IMR-90 (cell line): ENCODE results near the gene CLRN1. TPM values are rescaled to one million over a fixed set of nuclear protein-coding genes. Genes with fewer than 3 reads are reported as not detected.

Experiments used
- ATAC-seq: fragments of 200-7000 bp; cut with Tn5 transposase; 2 replicates; pipeline ENCODE4 v1.9.1; 2020; ENCODE audit warnings: low read depth, mild to moderate bottlenecking, moderate library complexity
- BruUV-seq: library from RNA; stranded (reverse); fragments of 400-500 nt; replicated peaks from 2 replicates; lab custom pipeline; 2021; lab: Mats Ljungman, UMichigan
- CTCF ChIA-PET: fragments of 300-600 bp; formaldehyde crosslinking; extraction: SDS; loops from one replicate; lab custom pipeline; 2021; ENCODE audit warnings: antibody characterized with exemption; lab: Yijun Ruan, JAX
- POLR2A ChIA-PET: fragments of 300-600 bp; sonication (Branson Sonifier 250); formaldehyde crosslinking; loops from one replicate; lab custom pipeline; 2022; ENCODE audit warnings: antibody characterized with exemption; ENCODE audit not compliant: unreplicated experiment; lab: Charles Lee
- DNase-seq: peaks from one replicate; pipeline ENCODE4 v3.0.0; 2013
- H2AFZ ChIP-seq: replicated peaks from 2 replicates; pipeline ENCODE3; 2013; ENCODE audit warnings: low read length, mild to moderate bottlenecking; ENCODE audit not compliant: poor library complexity
- H2AK5ac ChIP-seq: 2 replicates; pipeline ENCODE4 v1.6.1; 2013; ENCODE audit warnings: low read depth, low read length, inconsistent platforms
- H2AK9ac ChIP-seq: replicated peaks from 2 replicates; pipeline ENCODE3; 2013; ENCODE audit warnings: mild to moderate bottlenecking, low read depth, low read length, moderate library complexity; ENCODE audit not compliant: poor library complexity
- H2BK120ac ChIP-seq: 2 replicates; pipeline ENCODE4 v1.6.1; 2013; ENCODE audit warnings: low read depth, low read length, inconsistent platforms
- H2BK15ac ChIP-seq: 3 replicates; pipeline ENCODE4 v1.6.1; 2013; ENCODE audit warnings: low read depth, low read length, inconsistent platforms
- H2BK20ac ChIP-seq: 2 replicates; pipeline ENCODE4 v1.6.1; 2013; ENCODE audit warnings: low read depth, mild to moderate bottlenecking, inconsistent platforms, low read length, moderate library complexity
- H2BK5ac ChIP-seq: 2 replicates; pipeline ENCODE4 v1.6.1; 2013; ENCODE audit warnings: mild to moderate bottlenecking, low read depth, low read length, inconsistent platforms; ENCODE audit not compliant: poor library complexity, severe bottlenecking
- H3K14ac ChIP-seq: replicated peaks from 2 replicates; pipeline ENCODE4 v1.6.1; 2013; ENCODE audit warnings: low read depth, low read length, inconsistent platforms
- H3K18ac ChIP-seq: 2 replicates; pipeline ENCODE4 v1.6.1; 2013; ENCODE audit warnings: low read depth, low read length, control low read depth
- H3K23ac ChIP-seq: 2 replicates; pipeline ENCODE4 v1.6.1; 2013; ENCODE audit warnings: low read depth, low read length, inconsistent platforms
- H3K27ac ChIP-seq: 2 replicates; pipeline ENCODE4 v1.5.1; 2013; ENCODE audit warnings: mild to moderate bottlenecking, control low read depth, low read length; ENCODE audit not compliant: insufficient read depth
- H3K27me3 ChIP-seq: 2 replicates; pipeline ENCODE4 v1.6.1; 2013; ENCODE audit warnings: low read length; ENCODE audit not compliant: control insufficient read depth, insufficient read depth
- H3K36me3 ChIP-seq: 2 replicates; pipeline ENCODE4 v1.6.1; 2013; ENCODE audit warnings: low read length, mixed read lengths; ENCODE audit not compliant: control insufficient read depth, insufficient read depth
- H3K4ac ChIP-seq: 2 replicates; pipeline ENCODE4 v1.6.1; 2013; ENCODE audit warnings: low read depth, low read length, inconsistent platforms
- H3K4me1 ChIP-seq: 2 replicates; pipeline ENCODE4 v1.6.1; 2013; ENCODE audit warnings: low read length, mixed read lengths; ENCODE audit not compliant: control insufficient read depth, insufficient read depth
- H3K4me2 ChIP-seq: 2 replicates; pipeline ENCODE4 v1.6.1; 2013; ENCODE audit warnings: low read depth, mild to moderate bottlenecking, control low read depth, low read length, moderate library complexity
- H3K4me3 ChIP-seq: 2 replicates; pipeline ENCODE4 v1.5.1; 2013; ENCODE audit warnings: low read depth, mild to moderate bottlenecking, control low read depth, low read length, moderate library complexity; ENCODE audit not compliant: insufficient read depth
- H3K56ac ChIP-seq: 2 replicates; pipeline ENCODE4 v1.6.1; 2013; ENCODE audit warnings: low read length, inconsistent platforms; ENCODE audit not compliant: insufficient read depth; ENCODE audit errors: extremely low read depth
- H3K79me1 ChIP-seq, 2 experiments: 2 replicates each; pipeline ENCODE4 v1.6.1; 2013; ENCODE audit warnings: low read length in 2 of 2, inconsistent platforms in 1 of 2, low read depth in 1 of 2
- H3K9ac ChIP-seq: 2 replicates; pipeline ENCODE4 v1.6.1; 2013; ENCODE audit warnings: low read depth, low read length, control low read depth
- H3K9me1 ChIP-seq: 2 replicates; pipeline ENCODE4 v1.6.1; 2013; ENCODE audit warnings: low read length, inconsistent platforms; ENCODE audit not compliant: insufficient read depth
- H3K9me3 ChIP-seq: 2 replicates; pipeline ENCODE4 v1.6.1; 2013; ENCODE audit warnings: low read length; ENCODE audit not compliant: control insufficient read depth, insufficient read depth
- H4K20me1 ChIP-seq: 2 replicates; pipeline ENCODE4 v1.6.1; 2013; ENCODE audit warnings: low read length, inconsistent platforms; ENCODE audit not compliant: insufficient read depth
- H4K5ac ChIP-seq: 2 replicates; pipeline ENCODE4 v1.6.1; 2013; ENCODE audit warnings: mild to moderate bottlenecking, low read depth, low read length, control low read depth
- H4K8ac ChIP-seq, 2 experiments: 2 replicates each; pipeline ENCODE4 v1.6.1; 2013; ENCODE audit warnings: low read depth in 2 of 2, low read length in 2 of 2, control low read depth in 1 of 2, inconsistent platforms in 1 of 2
- H4K91ac ChIP-seq: 2 replicates; pipeline ENCODE4 v1.6.1; 2013; ENCODE audit warnings: low read depth, low read length, inconsistent platforms; ENCODE audit not compliant: insufficient read depth
- BHLHE40 ChIP-seq: fragments of 150-350 bp; IDR thresholded peaks from 2 replicates; pipeline ENCODE4 v1.6.1; 2016; ENCODE audit warnings: mild to moderate bottlenecking, low read depth, low read length
- CHD1 ChIP-seq: IDR thresholded peaks from 2 replicates; pipeline ENCODE4 v1.6.1; 2012; ENCODE audit warnings: low read depth, low read length, improper control_type of control experiment
- CTCF ChIP-seq: conservative IDR thresholded peaks from 2 replicates; pipeline ENCODE4 v1.5.1; 2012; ENCODE audit warnings: mild to moderate bottlenecking, low read depth, low read length, improper control_type of control experiment
- FOS ChIP-seq: fragments of 150-350 bp; IDR thresholded peaks from 2 replicates; pipeline ENCODE4 v1.6.1; 2016; ENCODE audit warnings: low read depth, low read length
- MAFK ChIP-seq: IDR thresholded peaks from 2 replicates; pipeline ENCODE4 v1.6.1; 2012; ENCODE audit warnings: low read depth, low read length, improper control_type of control experiment
- MAZ ChIP-seq: IDR thresholded peaks from 2 replicates; pipeline ENCODE4 v1.6.1; 2012; ENCODE audit warnings: low read depth, mild to moderate bottlenecking, low read length, improper control_type of control experiment, moderate library complexity, borderline replicate concordance
- MXI1 ChIP-seq: IDR thresholded peaks from 2 replicates; pipeline ENCODE4 v1.6.1; 2012; ENCODE audit warnings: low read depth, mild to moderate bottlenecking, low read length, moderate library complexity, borderline replicate concordance
- NFE2L2 ChIP-seq: fragments of 150-350 bp; IDR thresholded peaks from 2 replicates; pipeline ENCODE4 v1.6.1; 2016; ENCODE audit warnings: low read depth, mild to moderate bottlenecking, low read length
- RAD21 ChIP-seq: IDR thresholded peaks from 2 replicates; pipeline ENCODE4 v1.6.1; 2012; ENCODE audit warnings: low read length, improper control_type of control experiment
- RCOR1 ChIP-seq: IDR thresholded peaks from 2 replicates; pipeline ENCODE4 v1.6.1; 2012; ENCODE audit warnings: mild to moderate bottlenecking, low read length, improper control_type of control experiment; ENCODE audit not compliant: insufficient replicate concordance
- RFX5 ChIP-seq: IDR thresholded peaks from 2 replicates; pipeline ENCODE4 v1.8.0; 2012; ENCODE audit warnings: low read depth, mild to moderate bottlenecking, low read length, moderate library complexity
- SMC3 ChIP-seq: fragments of 150-350 bp; IDR thresholded peaks from 2 replicates; pipeline ENCODE4 v1.6.1; 2016; ENCODE audit warnings: low read depth, mild to moderate bottlenecking, antibody characterized with exemption, low read length, moderate library complexity
- USF2 ChIP-seq: fragments of 150-350 bp; IDR thresholded peaks from 2 replicates; pipeline ENCODE4 v1.6.1; 2017; ENCODE audit warnings: mild to moderate bottlenecking, antibody characterized with exemption, low read length, low read depth
- WGBS, 2 experiments: methylation state at CpG; one replicate each; pipeline versions ENCODE4 v1.1.5 to v1.1.7; 2013; ENCODE audit warnings: missing lambda C conversion rate in 2 of 2; ENCODE audit not compliant: insufficient read length in 1 of 2; ENCODE audit errors: extremely low coverage in 2 of 2; 5-methylcytosine and 5-hydroxymethylcytosine counted together
- dilution Hi-C: fragments of 300-500 bp; cut with HindIII; formaldehyde crosslinking; loops from one replicate; pipeline ENCODE4 v1.14.3; 2018; ENCODE audit warnings: low sequenced_read_pairs; ENCODE audit not compliant: unreplicated experiment
- in situ Hi-C: fragments of 300-500 bp; cut with MboI; formaldehyde crosslinking; loops from 3 replicates; pipeline ENCODE4 v1.14.3; 2019; ENCODE audit warnings: low sequenced_read_pairs, inconsistent platforms, mixed read lengths
- intact Hi-C: fragments of 100-400 bp; cut with micrococcal nuclease; formaldehyde crosslinking; loops from 2 replicates; pipeline ENCODE4 v1.10.0; 2022
- polyA plus RNA-seq, 3 experiments: library from polyadenylated mRNA; depleted of rRNA; stranded (reverse); fragments of >200 nt; gene quantifications; 2 replicates each; pipeline ENCODE4 v1.2.3, GENCODE V29; 2012; ENCODE audit warnings: low replicate concordance in 1 of 3
- total RNA-seq: library from RNA; depleted of rRNA; stranded (reverse); fragments of >200 nt; gene quantifications from 2 replicates; pipeline ENCODE4 v1.2.3, GENCODE V29; 2012

CLRN1 gene
- total and polyA plus RNA-seq, 2 of the 4 experiments (the other 2 are of a cell fraction) = not detected

- Histone ChIP-seq H3K9ac (no peak overlapping the region), H4K91ac (no peak overlapping the region)
- BruUV-seq = no TSS peak
Measured at GRCh38 chr3:150878290-150878689, 94.2 kb downstream of the CLRN1 start.

More at GRCh38 chr3:150878290-150878689, 94.2 kb downstream of the CLRN1 start:
- Histone ChIP-seq H2BK15ac (no peak overlapping the region), H3K4ac (no peak overlapping the region), H3K9me1 (no peaks in the 10 kb centered on the region), H2BK120ac (no peak overlapping the region), H3K14ac (no peak overlapping the region), H4K8ac (no peak overlapping the region), H2AK9ac (no peak overlapping the region), H4K5ac (no peak overlapping the region), H3K27me3 (peaks cover 30% of the 10 kb centered on the region), H3K79me1 (no peaks in the 10 kb centered on the region), H4K20me1 (no peaks in the 10 kb centered on the region), H2AFZ (no peak overlapping the region), H3K4me1 (no peaks in the 10 kb centered on the region), H3K27ac (no peak overlapping the region), H2BK5ac (no peak overlapping the region), H3K4me3 (no peak overlapping the region), H2BK20ac (no peak overlapping the region), H3K36me3 (no peaks in the 10 kb centered on the region), H3K9me3 (no peaks in the 10 kb centered on the region), H3K18ac (no peak overlapping the region), H3K56ac (no peak overlapping the region), H3K4me2 (no peak overlapping the region), H2AK5ac (no peak overlapping the region), H3K23ac (no peak overlapping the region)
- CTCF ChIA-PET = interaction anchor here (0.8 kb wide), 1 partner anchor 14 kb away, joined by 3 read pairs; no protein-coding TSS in a partner anchor
- DNase-seq (no peak), ATAC-seq (no peak)
- in situ Hi-C loops = no loop called here
- TF ChIP-seq RAD21 (no peak), BHLHE40 (no peak), FOS (no peak), NFE2L2 (no peak), MAZ (no peak), MAFK (no peak), CTCF (no peak), RCOR1 (no peak), MXI1 (no peak), USF2 (no peak), CHD1 (no peak), RFX5 (no peak), SMC3 (no peak)
- WGBS, 2 experiments = no CpG with 5 or more reads among the region's 1 CpG
- dilution Hi-C loops = no loop called here
- POLR2A ChIA-PET = no interaction called here
- intact Hi-C loops = no loop called here
